Measurements from ENCODE around the gene NKD2.

DNA sequence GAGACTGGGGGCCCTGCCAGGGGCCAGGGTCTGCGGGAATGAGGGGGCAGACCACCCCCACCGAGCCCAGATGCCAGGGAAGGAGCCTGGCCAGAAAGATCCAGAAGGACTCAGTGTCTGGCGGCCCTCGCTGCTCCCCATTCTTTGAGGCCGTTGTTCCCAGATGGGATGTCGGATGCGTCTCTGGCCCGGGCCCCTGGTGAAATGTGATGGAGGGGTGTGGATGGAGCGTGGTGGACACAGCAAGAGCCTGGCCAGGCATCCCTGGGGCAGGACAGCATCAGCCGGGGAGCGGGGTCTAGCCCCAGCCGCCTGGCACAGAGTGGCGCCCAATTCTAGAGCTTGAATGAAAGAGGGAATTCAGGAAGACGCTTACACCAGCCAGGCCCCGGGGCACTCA lies 46.2 kb upstream of the NKD2 start:
- TF ChIP-seq POLR2AphosphoS5 (IDR thresholded peaks at IDR 0.05; ENCODE audit: low read depth, low read length) (no peak), SIN3A (IDR thresholded peaks at IDR 0.05; ENCODE audit: borderline replicate concordance, insufficient read depth, low read length) (no peak), TAF1 (IDR thresholded peaks at IDR 0.05; ENCODE audit: borderline replicate concordance, insufficient read depth, low read length) (no peak)
- TF ChIP-seq, protein P1, sequence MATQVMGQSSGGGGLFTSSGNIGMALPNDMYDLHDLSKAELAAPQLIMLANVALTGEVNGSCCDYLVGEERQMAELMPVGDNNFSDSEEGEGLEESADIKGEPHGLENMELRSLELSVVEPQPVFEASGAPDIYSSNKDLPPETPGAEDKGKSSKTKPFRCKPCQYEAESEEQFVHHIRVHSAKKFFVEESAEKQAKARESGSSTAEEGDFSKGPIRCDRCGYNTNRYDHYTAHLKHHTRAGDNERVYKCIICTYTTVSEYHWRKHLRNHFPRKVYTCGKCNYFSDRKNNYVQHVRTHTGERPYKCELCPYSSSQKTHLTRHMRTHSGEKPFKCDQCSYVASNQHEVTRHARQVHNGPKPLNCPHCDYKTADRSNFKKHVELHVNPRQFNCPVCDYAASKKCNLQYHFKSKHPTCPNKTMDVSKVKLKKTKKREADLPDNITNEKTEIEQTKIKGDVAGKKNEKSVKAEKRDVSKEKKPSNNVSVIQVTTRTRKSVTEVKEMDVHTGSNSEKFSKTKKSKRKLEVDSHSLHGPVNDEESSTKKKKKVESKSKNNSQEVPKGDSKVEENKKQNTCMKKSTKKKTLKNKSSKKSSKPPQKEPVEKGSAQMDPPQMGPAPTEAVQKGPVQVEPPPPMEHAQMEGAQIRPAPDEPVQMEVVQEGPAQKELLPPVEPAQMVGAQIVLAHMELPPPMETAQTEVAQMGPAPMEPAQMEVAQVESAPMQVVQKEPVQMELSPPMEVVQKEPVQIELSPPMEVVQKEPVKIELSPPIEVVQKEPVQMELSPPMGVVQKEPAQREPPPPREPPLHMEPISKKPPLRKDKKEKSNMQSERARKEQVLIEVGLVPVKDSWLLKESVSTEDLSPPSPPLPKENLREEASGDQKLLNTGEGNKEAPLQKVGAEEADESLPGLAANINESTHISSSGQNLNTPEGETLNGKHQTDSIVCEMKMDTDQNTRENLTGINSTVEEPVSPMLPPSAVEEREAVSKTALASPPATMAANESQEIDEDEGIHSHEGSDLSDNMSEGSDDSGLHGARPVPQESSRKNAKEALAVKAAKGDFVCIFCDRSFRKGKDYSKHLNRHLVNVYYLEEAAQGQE (IDR thresholded peaks at IDR 0.05; ENCODE audit: insufficient read depth in 1 of 2, low read depth in 2 of 2, low read length in 2 of 2) = no peak

All from PFSK-1 (cell line).